Stimulated activated CD8-positive, alpha-beta memory T cell treated with anti-CD3 and anti-CD28 coated beads, Interleukin-4, amount 100 ng/mL, for 24 hours (primary cell): ENCODE results near the gene TAAR2.
"Not testable (repeated sequence)": the region's sequence is repeated elsewhere in the genome, so short reads cannot be mapped to it uniquely, and the experiment has no call there.

Experiments used
- DNase-seq: peaks from one replicate; pipeline ENCODE4 v3.0.0-alpha.2; 2020; ENCODE audit warnings: low read depth

The TAAR2 gene, protein sequence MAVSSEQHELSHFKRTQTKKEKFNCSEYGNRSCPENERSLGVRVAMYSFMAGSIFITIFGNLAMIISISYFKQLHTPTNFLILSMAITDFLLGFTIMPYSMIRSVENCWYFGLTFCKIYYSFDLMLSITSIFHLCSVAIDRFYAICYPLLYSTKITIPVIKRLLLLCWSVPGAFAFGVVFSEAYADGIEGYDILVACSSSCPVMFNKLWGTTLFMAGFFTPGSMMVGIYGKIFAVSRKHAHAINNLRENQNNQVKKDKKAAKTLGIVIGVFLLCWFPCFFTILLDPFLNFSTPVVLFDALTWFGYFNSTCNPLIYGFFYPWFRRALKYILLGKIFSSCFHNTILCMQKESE

DNA sequence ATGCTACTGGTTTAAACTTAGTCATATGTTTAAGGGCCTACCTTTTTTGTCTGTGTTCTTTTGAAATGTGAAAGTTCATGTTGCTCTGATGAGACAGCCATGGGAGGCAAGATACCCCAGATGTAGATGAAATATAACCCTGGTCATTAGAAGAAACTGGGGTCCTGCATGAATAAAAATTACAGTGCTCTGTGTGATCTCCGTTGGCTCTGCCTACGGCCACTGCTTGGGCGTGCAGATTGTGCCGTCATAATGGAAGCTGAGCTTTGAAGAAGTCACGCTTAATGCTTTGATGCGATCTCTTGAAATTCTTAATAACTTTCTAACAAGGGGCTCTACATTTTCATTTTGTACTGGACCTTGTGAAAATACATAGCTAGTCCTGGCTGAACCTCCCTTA, at the start of gene TAAR2:
Gene TAAR2 (minus strand): TSS at position 101 of the 400 bp plus-strand sequence. CDS start 0 bp downstream, at position 101.
- no peak for DNase-seq

DNA sequence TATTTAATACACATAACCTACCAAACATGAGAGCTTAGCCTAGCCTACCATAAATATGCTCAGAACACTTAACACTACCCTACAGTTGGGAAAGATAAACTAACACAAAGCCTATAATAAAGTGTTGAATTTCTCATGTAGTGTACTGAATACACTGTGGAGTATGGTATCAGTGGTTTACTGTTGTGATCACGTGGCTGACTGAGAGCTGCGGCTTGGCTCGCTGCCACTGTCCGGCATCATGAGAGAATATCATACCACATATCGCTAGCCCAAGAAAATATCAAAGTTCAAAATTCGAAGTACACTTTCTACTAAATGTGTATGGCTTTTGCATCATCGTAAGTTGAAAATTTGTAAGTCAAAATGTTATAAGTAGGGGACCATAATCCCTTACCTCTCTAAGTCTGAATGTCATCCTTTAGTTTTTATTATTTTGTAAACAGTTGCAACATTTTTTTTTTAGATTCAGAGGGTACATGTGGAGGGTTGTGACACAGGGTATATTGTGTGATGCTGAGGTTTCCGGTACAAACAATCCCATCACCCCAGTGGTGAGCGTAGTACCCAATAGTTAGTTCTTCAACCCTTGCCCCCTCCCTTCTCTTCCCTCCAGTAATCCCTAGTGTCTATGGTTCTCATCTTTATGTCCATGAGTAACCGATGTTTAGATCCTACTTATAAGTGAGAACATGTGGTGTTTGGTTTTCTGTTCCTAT, 49.5 kb upstream of the TAAR2 start:
- DNase-seq: no peak

DNA sequence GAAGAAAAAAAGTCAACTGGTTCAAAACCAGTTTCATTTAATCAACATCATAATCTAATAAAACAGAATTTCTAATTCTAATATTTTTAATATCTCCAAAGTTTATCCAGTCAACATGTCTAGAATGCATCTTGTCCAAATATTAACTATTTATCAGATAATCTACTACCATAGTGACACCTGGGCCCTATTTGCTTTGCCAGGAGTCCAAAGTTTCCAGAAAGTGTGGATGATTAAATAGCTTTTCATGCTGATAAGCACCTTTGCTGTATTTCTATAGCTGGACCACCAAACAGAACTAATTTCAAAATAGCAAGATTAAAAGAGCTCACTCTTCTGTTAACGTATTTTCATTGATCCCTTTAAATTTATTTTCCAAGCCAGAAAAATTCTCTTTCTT, 47.2 kb upstream of the TAAR2 start:
- no peak for DNase-seq

DNA sequence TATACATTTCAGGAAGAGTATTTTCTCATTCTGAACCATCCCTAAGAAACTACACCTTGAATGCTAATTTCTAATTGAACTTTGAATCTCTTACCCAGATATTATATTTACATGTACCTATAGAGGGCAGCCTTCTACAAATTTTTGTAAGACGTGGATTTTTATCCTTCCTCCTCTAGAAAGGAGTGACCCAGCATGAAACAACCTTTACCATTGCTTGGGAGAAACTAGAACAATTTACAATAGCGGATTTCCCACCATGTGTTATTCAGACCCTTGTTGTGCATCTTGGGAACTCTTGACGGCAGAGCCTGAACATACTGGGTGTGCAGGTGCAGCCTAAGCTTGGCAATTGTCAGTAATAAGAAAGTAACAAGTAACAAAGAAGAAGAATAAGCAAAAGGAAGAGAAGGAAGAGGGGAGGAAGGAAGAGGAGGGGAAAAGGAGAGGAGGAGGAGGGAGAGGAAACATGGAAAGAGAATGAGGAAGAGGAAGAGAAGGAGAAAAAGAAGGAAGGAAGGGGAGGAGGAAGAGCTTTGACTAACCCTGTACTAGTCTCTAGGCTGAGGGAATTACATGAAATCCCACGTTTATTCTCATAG, 45.7 kb upstream of the TAAR2 start:
- DNase-seq: no peak

DNA sequence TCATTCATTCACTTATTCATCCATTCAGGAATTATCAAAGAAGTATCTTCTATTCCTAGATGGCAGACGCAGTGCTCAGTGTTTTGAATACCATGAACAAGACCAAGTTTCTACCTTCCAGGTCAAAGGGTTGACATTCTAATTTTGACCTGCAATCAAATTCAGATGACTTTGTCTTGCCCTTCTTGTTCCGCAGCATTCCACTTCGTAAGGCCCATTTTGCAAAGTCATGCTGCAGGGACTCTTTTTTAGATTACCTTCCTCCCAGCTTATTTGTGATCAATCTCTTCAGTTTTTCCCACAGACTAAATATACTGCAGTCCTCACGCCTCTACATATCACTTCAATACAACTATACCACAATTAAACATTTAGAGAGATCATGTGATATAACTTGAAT, 42.0 kb upstream of the TAAR2 start:
- no peak for DNase-seq

DNA sequence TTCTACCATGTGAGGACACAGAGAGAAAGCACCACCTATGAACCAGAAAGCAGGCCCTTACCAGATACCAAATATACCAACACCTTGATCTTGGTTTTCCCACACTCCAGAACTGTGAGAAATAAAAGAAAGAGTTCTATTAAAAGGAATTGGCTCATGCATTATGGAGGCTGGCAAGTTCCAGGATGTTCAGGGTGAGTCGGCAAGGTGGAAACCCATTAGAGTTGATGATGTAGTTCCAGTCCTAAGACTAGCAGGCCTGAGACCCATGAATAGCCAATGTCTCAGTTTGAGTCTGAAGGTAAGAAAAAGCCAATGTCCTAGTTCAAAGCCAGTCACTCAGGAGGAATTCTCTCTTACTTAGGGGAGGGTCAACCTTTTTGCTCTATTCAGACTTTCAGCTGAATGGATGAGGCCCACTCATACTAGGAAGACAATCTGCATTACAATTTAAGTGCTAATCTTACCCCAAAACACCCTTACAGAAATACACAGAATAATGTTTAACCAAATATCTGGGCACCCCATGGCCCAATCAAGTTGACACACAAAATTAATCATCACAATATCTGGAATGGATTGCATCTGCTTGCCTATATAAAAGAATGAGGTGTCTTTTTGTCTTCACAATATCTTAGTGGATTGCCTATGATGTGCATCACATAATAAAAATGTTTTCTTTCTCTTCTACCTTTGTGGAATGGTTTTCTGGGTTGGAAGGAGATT, 40.4 kb upstream of the TAAR2 start:
- DNase-seq: no peak

DNA sequence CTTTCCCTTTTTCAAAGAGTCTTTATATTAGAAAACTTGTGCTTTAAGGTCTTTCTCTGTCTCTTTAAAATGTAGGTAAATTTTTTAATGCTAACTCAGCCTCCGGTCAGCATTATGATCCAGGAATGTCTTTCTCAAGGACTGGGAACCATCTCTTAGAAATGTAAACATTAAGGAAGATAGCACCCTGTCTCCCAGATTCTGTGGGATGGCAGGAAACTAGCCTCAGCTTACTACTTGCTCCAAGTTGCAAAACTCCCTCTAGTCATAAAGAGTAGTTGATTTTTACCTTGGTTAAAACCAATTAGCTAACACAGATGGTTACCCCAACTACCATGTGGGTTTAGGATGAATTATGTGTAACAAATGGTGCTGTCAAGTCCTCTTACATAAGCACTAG, 39.6 kb upstream of the TAAR2 start:
- DNase-seq: no peak

DNA sequence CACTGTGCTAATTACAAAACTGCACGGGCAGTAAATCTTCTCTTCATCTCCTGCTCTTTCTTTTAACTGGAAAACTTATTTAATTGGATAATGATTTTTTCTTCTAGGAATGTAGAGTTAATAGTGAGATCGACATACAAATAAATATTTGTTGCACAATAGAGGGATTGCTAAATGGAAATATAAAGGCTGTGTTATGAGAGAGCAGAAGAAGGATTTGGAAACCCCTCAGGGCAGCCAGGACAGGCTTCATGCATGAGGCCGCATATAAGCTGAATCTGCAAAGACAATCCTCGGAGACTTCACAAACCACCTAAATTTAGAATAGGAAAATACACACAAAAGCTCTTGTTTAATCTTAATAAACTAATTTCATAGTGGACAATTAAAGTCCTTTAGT, 37.8 kb upstream of the TAAR2 start:
- DNase-seq: no peak

DNA sequence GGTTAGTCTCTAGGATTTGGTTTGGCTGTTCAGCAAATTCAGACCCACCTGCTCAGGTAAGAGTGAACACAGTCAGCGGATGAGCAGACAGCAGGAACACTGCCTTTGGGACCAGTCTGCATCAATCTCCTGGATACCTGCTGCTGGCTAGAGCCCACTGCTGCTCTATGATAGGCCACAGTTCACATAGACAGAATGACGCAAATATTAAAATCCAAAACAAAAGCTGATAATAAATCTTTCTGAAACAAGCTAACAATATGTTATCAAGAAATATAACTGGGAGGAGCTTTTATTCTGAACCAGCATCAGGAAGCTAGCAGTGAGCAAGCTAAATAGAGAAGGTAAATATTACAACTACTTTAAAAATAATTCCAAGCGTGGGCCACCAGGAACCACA, 35.0 kb upstream of the TAAR2 start, which contains the start of gene TAAR1:
Gene TAAR1 (minus strand): TSS at position 101 of the 400 bp plus-strand sequence. CDS start 13,179 bp downstream, outside the sequence.
- DNase-seq: no peak

DNA sequence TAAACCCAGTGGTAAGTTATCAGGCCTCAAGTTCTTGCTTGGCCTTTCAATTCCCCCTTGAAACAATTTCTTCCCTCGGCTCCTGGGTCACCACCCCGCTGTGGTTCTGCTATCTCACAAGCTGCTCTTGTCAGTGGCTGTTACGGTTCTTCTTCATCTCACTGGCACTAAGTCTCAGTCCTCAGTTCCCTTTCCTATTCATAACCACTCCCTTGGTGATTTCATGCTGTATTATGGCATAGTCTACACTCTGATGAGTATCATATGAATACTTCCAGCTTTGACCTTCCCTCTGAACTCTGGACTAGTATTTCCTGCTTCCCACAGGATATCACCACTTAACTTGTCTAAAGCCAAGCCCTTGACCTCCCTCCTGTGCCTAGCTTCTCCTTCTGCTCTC, 27.0 kb upstream of the TAAR2 start:
- DNase-seq: no peak

DNA sequence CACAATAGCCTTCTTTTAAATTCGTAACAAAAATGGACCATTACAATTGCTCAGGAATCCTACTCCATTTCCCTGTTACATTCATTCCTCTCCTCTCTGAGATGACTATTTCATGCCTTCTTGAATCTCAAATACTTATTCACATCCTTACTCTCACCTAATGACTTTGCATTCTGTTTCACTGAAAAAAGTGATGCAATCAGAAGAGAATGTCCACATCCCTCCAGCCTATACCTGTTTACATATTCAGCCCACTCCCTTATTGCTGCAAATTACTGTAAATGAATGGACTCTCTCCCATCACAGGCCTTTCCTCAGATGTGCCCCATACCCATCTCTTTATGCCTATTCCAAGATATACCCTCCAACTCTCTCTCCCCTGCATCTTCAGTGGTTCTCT, 26.4 kb upstream of the TAAR2 start:
- no peak for DNase-seq

DNA sequence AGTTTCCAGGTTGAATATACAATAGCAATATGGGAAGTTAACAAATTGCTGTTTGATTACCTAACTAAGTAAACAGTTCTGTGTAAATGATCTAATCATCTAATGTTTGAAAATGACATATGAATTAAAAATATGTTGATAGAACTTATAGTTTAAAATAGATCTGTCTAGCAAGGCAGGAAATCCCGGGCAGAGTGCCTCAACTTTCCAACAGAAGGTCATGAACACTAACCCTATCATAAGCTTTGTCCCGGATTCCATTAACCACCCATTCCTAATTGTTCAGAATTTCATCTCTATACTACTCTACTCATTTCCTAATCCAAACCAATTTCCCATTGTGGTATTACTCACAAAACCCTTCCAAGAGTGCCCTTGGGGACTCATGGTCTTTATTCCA, 24.8 kb upstream of the TAAR2 start:
- DNase-seq: no peak

DNA sequence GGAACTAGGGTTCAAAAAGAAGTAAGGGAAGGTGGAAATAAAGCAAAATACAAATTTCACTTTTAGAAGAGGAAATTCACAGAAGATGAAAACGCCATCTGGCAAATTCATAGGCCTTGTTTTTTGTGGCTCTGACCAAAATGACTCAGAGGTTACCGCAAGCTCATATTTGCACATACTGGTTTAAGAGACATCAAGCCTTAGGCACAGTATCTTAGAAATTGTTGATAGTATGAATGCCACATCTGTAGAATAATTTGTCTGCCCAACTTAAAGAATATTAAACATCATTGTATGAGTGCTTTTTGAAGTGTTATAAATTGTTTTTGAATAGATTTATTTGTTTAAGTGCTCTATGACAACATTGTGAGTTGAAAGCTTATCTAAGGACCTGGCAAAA, 24.3 kb upstream of the TAAR2 start:
- no peak for DNase-seq

DNA sequence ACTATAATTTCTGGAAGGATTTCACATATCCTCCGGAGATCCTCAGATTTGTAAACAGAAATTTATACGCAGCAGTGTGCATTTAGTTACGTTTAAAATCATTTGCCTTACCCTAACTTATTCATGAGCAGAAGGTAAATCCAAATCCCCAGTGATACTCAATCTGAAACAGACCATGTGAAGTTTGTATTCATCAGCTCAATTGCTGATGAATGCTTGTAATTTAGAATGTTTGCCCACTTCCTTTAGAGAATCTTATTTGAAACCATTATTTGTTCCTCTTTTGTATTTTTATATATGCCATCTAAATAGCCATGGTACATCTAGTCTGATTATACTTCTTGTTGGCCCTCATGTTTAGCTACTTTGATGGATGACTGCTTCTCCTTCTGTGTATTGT, 19.5 kb upstream of the TAAR2 start:
- no peak for DNase-seq

DNA sequence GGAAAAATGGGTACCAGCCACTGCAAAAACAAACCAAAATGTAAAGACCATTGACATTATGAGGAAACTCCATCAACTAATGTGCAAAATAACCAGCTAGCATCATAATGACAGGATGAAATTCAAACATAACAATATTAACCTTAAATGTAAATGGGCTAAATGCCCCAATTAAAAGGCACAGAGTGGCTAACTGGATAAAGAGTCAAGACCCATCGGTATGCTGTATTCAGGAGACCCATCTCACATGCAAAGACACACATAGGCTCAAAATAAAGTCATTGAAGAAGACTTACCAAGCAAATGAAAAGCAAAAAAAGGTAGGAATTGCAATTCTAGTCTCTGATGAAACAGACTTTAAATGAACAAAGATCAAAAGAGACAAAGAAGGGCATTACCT, 13.1 kb upstream of the TAAR2 start:
- not testable (repeated sequence) for DNase-seq

DNA sequence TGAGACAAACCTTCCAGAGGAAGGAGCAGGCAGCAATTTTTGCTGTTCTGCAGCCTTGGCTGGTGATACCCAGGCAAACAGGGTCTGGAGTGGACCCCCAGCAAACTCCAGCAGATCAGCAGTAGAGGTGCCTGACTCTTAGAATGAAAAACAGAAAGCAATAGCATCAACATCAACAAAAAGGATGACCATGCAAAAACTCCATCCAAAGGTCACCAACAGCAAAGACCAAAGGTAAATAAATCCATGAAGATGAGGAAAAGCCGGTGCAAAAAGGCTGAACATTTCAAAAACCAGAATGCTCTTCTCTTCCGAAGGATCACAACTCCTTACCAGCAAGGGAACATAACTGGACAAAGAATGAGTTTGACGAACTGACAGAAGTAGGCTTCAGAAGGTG, 11.8 kb upstream of the TAAR2 start:
- not testable (repeated sequence) for DNase-seq

DNA sequence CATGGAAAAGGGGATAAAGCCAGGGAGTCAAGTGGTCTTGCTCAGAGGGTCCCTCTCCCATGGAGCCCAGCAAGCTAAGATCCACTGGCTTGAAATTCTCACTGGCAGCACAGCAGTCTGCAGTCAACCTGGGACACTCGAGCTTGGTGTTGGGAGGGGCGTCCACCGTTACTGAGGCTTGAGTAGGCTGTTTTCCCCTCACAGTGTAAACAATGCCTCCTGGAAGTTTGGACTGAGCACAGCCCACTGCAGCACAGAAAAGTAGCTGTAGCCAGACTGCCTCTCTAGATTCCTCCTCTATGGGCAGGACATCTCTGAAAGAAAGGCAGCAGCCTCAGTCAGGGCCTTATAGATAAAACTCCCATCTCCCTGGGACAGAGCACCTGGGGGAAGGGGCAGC, 11.2 kb upstream of the TAAR2 start:
- not testable (repeated sequence) for DNase-seq

DNA sequence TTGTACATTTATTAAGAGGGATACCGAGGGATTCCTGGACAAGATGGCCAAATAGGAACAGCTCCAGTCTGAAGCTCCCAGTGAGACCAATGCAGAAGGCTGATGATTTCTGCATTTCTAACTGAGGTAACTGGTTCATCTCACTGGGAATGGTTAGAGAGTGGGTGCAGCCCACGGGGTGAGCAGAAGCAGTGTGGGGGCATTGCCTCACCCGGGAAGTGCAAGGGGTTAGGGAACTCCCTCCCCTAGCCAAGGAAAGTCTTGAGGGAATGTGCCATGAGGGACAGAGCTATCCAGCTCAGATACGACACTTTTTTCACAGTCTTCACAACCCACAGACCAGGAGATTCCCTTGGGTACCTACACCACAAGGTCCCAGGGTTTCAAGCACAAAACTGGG, 10.7 kb upstream of the TAAR2 start:
- no peak for DNase-seq

DNA sequence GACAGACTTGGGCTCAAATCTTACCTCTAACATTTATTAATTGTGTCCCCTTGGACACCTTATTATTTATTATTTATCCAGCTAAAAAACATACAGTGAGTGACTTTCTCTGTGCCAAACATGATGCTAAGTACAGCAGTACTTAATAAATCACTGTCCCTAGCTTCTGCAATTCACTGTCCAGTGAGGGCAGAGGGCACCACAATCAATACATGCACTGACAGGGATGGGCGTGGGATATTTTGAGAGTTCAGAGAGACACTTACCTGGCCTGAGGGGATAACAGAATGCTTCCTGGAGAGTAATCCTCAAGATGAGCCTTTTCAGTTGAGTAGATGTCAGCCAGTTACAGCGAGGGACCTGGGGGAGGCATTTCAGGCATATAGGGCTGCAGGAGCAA, 9.3 kb upstream of the TAAR2 start:
- DNase-seq: no peak

DNA sequence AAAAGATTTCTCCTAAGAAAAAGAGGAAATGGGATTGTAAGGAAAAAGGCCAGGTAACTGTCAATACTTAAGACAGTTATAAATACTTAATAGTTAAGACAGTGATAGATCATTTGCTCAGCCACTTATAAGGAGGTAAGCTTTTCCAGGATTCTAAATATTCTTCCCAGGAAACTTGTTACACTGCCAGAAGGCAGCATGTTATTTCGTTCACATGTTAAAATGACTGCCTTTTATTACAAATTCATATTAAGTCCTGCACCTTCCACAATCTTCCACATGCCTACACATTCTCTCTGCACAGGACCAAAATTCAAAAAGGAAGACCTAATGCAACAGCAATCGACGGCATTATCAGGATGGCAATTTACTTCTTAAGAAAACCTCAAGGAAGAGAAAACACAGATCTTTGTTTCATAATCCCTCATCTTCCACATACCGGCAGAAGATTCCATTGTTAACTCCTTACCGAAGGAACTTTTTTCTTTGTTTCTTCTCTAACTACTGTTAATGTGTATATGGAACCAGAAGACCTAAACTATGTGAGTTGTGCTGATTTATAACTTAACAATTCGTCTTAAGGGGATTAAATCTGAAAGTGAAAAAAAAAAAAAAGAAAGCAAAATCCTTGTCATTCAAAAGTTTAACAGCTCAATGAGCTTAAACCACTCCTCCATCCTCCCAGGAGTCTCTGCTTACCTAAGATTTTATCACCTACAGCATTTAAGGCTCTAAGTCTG, 799 bp downstream of the TAAR2 start:
- DNase-seq: no peak

DNA sequence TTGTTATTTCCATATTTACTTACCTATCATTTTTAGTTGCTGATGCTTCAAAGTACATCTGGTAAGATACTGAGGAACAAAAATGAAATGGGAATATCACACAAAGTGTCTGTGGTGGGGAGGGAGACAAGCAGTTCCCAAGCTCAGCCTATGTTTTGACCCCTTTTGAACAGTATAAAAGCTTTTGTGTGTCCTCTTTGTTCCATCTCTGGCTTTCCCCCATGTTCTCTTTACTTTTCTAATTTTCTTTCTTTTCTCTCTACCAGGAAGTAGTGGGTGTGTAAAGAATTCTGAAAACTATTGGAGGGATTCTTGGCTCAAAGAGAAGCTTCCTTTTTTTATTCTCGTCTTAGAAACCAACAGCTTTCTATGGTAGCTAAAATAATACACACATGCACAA, 7.4 kb downstream of the TAAR2 start:
- DNase-seq: no peak

DNA sequence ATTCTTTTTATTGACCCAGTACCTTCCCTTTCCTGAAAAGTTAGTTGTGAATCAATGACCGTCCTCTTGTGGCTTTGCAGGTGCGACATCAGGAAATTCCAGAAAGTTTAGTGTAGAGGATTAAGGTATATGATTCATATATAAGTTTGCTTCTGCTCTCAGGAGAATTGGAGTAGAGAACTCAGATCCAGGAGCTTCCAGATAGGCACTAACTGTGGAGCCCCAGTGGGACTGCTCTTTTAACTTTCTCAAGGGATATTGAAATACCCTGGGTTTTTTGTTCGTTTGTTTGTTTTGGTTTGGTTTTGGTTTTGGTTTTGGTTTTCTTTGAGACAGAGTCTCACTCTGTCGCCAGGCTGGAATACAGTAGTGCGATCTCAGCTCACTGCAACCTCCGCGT, 9.5 kb downstream of the TAAR2 start:
- DNase-seq: no peak
